ENCODE results near the gene DAB2IP.

DNA sequence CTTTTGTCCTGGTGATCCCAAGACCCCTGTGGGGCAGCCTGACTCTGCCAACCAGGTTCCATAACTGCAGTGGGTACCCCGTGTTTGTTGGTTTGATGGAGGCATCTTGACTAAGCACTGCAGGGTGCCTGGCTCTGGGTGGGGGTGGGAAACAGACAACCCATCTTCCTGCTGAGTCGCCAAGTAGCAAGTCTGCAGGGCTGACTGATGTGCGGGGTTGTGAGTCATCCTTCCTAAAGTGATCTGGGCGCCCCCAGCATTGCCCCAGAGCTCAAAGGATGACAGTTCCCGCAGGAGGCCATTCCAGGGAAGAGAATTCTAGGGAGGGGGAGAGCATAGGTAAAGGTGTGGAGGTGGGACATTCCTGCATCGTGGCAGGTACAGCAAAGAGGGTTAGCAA is 23.5 kb downstream of the DAB2IP start:
- TF ChIP-seq, protein P1, sequence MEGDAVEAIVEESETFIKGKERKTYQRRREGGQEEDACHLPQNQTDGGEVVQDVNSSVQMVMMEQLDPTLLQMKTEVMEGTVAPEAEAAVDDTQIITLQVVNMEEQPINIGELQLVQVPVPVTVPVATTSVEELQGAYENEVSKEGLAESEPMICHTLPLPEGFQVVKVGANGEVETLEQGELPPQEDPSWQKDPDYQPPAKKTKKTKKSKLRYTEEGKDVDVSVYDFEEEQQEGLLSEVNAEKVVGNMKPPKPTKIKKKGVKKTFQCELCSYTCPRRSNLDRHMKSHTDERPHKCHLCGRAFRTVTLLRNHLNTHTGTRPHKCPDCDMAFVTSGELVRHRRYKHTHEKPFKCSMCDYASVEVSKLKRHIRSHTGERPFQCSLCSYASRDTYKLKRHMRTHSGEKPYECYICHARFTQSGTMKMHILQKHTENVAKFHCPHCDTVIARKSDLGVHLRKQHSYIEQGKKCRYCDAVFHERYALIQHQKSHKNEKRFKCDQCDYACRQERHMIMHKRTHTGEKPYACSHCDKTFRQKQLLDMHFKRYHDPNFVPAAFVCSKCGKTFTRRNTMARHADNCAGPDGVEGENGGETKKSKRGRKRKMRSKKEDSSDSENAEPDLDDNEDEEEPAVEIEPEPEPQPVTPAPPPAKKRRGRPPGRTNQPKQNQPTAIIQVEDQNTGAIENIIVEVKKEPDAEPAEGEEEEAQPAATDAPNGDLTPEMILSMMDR (IDR thresholded peaks at IDR 0.05 in 2 of 3, conservative IDR thresholded peaks at IDR 0.05 in 1 of 3; ENCODE audit: borderline replicate concordance in 1 of 3, insufficient read depth in 1 of 3, low read depth in 2 of 3, low read length in 2 of 3) = no peak
- TF ChIP-seq ATF3 (IDR thresholded peaks at IDR 0.05) = no peak
- peak; percentile 28; the same call in 1 of the 2 replicates for TF ChIP-seq FOSL1 (IDR thresholded peaks at IDR 0.05; ENCODE audit: low read depth)
- no peak for TF ChIP-seq EZH2 (IDR thresholded peaks at IDR 0.05)

Data from HCT116 (cell line).